DMS153 (cell line): Measurements from ENCODE around the gene GPR18.
"Not testable (repeated sequence)": the region's sequence is repeated elsewhere in the genome, so short reads cannot be mapped to it uniquely, and the experiment has no call there.

Experiments
- DNase-seq: peaks from one replicate; lab custom pipeline; 2025; lab: John Stamatoyannopoulos, UW

The GPR18 gene

GRCh38 chr13:99266827-99267226 lies 8.6 kb upstream of the GPR18 start:
- no peak for DNase-seq

GRCh38 chr13:99265821-99266426 lies 7.7 kb upstream of the GPR18 start:
- peak; percentile 20 for DNase-seq

- DNase-seq = no peak
Measured at GRCh38 chr13:99265162-99265800, 7.1 kb upstream of the GPR18 start.

GRCh38 chr13:99264051-99264450 lies 5.9 kb upstream of the GPR18 start:
- no peak for DNase-seq

GRCh38 chr13:99263126-99263785 lies 5.1 kb upstream of the GPR18 start:
- DNase-seq = no peak

- no peak for DNase-seq
Measured at GRCh38 chr13:99261059-99261458, 2.9 kb upstream of the GPR18 start.

- no peak for DNase-seq
Measured at GRCh38 chr13:99260216-99260615, 2.0 kb upstream of the GPR18 start.

- no peak for DNase-seq
Measured at GRCh38 chr13:99258946-99259345, 767 bp upstream of the GPR18 start.

GRCh38 chr13:99257291-99257690 lies 888 bp downstream of the GPR18 start:
- no peak for DNase-seq

GRCh38 chr13:99256709-99257108 lies 1.5 kb downstream of the GPR18 start:
- DNase-seq = no peak

GRCh38 chr13:99256283-99256682 lies 1.9 kb downstream of the GPR18 start:
- DNase-seq = no peak

GRCh38 chr13:99255271-99255670 lies 2.9 kb downstream of the GPR18 start:
- DNase-seq = no peak

GRCh38 chr13:99254830-99255229 lies 3.3 kb downstream of the GPR18 start:
- no peak for DNase-seq

GRCh38 chr13:99251921-99252320 lies 6.3 kb downstream of the GPR18 start:
- DNase-seq = no peak

GRCh38 chr13:99250982-99251825 lies 7.0 kb downstream of the GPR18 start:
- no peak for DNase-seq

GRCh38 chr13:99249606-99250005 lies 8.6 kb downstream of the GPR18 start:
- DNase-seq = not testable (repeated sequence)

GRCh38 chr13:99249178-99249577 lies 9.0 kb downstream of the GPR18 start:
- DNase-seq = not testable (repeated sequence)

GRCh38 chr13:99246100-99246499 lies 12.1 kb downstream of the GPR18 start:
- no peak for DNase-seq

- DNase-seq = no peak
Measured at GRCh38 chr13:99237981-99238662, 20.1 kb downstream of the GPR18 start.

GRCh38 chr13:99231721-99232120 lies 26.5 kb downstream of the GPR18 start:
- no peak for DNase-seq

- DNase-seq = no peak
Measured at GRCh38 chr13:99230991-99231390, 27.2 kb downstream of the GPR18 start.

GRCh38 chr13:99230588-99230987 lies 27.6 kb downstream of the GPR18 start:
- not testable (repeated sequence) for DNase-seq
